CD4-positive, alpha-beta T cell treated with Interferon gamma for 1 hour (primary cell): ENCODE results near the gene NYNRIN.

Source experiments
- DNase-seq: peaks from one replicate; pipeline ENCODE4 v3.0.0-alpha.2; 2020

Gene NYNRIN

DNA sequence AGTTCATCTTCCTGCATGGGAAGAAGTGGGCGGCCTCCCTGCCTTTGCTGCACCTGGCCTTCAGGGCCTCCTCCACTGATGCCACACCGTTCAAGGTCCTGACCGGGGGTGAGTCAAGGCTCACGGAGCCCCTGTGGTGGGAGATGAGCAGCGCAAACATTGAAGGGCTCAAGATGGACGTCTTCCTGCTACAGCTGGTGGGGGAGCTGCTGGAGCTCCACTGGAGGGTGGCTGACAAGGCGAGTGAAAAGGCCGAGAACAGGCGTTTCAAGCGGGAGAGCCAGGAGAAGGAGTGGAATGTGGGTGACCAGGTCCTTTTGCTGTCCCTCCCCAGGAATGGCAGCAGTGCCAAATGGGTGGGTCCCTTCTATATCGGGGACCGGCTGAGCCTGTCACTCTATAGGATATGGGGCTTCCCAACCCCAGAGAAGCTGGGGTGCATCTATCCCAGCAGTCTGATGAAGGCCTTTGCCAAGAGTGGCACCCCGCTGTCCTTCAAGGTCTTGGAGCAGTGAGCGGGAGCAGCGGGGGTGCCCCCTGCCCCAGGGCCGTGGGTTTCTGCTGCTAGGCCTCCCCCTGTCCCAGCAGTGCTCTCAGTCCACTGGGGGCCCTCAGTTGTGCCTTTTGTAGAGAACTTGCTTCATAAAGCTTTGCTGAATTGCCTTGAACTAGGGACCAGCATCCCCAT lies 18.3 kb downstream of the NYNRIN start:
- DNase-seq = no peak

DNA sequence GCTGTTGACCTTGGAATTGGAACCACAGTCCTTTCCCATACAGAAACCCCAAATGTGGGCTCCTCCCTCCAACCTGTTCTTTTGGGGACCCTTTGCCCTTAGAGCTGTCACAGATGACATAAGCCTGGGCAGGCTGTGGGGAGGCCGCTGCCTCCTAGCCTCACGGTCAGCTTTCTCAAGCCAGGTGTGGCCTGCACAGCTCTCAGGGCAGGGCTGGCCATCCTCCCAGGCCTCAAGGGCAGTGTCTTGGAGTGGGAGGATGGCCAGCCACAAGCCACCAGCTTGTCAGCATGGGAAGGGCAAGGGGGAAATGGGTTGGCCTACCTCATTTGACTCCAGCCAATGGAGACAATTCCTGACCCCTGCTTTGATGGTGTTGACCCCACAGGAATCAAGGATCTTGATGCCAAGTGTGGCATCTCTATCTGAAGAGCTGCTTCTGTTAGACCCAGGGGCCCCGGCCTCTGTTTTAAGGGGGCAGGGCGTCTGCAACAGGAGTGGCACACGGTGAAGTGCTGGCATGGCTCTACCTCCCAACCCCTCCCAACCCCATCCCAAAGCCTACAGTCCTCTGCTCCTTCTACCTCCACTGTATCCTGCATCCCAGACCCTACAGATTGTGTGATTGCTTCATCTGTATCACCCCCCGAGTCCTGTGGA lies 19.2 kb downstream of the NYNRIN start:
- DNase-seq = no peak

DNA sequence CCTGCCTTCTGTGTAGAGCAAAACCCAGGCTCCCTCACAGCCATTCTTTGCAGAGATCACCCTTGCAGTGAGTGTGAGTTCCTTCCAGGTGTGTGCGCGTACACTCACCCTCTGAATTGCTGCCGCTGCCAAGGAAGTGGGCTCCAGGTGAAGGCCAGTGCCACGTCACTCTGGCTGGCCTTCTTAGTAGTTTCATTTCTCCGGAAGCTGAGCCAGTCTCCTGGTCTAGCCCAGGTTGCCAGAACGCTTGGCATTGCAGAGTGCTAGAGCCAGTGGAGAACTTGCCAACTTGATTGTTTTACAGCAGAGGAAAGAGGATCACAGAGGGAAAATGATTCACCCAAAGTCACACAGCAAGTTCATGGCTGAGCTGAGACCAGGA lies 19.7 kb downstream of the NYNRIN start:
- no peak for DNase-seq

DNA sequence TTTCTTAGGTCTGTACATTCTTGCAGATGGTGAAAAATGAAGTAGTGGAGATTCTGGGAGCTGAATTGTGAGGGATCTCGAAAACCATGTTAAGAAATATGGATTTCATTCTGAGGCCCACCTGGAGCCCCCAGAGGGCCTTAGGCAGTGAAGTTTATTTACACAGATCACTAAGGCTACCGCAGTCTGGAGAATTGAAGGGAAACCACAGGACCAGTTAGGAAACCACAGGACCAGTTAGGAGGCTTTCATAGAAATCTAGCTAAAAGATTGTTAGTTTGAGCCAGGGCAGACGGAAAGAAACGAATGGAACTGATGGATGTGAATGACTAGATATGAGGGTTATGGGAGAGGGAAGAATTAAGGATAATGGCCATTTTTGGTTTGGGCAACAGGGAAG lies 23.5 kb downstream of the NYNRIN start:
- DNase-seq = no peak

DNA sequence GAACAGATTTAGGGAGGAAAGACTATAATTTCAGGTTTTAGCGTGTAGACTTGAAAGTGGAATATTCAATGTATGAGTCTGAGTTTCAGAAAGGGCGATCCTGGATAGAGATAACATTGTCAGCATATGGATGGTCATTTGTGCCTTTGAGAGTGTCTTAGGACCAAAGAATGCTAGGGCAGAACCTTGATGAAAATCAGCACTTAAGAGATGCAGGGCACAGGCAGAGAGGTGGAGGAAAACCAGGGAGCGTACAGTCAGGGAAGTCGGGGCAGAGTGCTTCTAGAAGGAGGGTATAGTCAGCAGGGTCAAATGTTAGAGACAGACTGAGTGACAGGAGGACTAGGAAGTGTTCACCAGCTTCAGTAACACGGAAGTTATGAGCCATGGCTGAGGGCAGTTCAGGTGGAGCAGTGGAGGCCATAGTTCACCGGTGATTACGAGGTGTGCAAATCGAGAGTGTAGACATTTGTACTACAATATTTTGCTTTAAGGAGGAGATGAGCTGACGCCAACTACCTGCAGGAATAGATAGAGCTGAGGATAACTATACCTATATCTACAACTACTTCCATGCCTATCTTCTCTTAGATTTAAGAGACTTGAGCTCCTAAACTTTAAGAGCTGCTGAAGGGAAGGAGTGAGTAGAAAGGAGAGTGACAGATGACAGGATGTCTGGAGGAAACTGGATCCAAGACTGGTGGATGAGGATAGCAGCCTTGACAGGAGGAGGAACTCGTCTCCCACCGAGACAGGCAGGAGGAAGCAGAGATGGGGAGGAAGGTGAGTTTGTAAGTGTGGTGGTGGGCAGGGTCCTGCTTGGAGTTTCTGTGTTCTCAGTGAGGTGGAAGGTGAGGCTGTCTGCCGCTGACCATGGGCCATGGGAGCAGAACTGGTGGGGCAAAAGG lies 24.1 kb downstream of the NYNRIN start:
- no peak for DNase-seq

DNA sequence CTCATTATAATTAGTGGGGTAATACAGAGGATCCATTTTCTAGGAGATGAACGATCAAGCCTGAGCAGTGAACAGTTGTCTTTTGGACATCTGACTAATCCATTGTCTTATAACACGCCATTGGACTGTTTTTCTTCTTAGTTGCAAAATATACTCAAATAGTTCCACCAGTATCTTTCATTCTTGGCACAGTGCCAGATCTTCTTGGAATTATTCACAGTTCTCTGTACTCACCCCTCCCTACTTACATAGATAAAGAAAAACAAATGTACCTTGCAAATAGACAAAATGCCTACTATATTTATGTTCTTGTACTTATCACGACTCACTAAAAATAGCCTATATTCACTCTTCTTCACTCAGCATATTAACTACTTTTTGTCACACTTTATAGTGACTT lies 26.9 kb downstream of the NYNRIN start:
- no peak for DNase-seq

DNA sequence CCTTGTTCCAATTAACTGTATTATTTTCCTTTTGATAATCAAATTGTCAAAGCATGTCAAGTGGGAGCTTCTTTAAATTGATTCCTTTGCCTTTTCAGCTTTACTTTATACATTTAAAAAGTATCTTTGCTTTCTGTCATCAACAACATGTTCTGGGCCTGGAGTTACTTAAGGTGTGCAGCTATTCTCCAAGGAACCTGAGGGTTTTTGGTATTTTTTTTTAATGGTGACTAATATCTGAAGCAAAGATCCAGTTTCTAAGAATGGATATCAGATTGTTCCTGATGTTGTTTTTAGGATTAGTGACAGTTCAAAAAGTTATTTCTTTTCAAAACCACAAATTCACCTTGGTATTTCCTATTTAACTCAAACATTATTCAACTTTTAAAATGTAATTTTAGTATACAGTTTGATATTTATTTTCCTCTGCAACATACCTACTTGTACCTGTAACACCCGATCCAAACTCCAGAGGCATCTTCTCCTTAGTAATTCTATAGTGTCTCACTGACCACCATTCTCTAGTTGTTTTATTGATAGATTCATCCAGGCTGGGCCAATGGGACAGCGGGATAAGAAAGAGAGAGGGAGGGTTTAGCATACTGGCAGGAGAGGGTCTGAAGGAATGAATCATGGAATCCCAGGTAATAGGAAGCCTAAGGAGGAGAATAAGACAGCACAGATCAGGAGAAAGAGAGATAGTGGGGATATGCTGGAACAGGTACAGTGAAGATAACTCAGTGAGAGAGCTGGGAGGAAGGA lies 27.5 kb downstream of the NYNRIN start:
- DNase-seq = no peak

DNA sequence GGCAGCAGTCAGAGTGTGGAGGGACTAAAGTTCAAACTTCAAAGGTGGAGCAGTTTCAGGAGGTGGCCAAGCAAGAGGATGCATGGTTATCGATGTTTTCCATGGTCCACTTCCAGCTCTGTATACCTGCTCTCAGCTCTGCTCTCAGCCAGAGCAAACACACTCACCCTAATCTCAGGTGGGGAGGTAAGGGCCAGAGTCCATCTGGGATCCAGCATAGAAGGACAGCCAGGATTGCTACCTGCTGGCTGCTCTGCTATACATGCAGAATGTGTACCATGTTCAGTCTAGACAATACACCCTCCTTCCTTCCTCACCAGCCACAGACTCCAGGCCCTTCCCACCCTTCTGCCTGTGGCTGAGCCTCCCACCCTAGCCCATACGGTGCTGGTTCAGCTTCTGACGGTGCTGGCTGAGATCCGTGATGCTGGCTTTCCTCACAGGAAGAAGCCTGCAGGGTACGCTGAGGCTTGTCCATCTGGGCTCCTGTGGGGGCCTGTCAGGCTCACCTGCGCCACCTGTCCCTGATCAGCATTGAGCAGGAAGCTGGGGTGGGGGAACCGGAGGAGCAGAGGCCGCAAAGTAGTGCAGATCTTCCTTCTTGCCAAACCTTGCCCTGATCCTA lies 28.2 kb downstream of the NYNRIN start:
- DNase-seq = no peak

DNA sequence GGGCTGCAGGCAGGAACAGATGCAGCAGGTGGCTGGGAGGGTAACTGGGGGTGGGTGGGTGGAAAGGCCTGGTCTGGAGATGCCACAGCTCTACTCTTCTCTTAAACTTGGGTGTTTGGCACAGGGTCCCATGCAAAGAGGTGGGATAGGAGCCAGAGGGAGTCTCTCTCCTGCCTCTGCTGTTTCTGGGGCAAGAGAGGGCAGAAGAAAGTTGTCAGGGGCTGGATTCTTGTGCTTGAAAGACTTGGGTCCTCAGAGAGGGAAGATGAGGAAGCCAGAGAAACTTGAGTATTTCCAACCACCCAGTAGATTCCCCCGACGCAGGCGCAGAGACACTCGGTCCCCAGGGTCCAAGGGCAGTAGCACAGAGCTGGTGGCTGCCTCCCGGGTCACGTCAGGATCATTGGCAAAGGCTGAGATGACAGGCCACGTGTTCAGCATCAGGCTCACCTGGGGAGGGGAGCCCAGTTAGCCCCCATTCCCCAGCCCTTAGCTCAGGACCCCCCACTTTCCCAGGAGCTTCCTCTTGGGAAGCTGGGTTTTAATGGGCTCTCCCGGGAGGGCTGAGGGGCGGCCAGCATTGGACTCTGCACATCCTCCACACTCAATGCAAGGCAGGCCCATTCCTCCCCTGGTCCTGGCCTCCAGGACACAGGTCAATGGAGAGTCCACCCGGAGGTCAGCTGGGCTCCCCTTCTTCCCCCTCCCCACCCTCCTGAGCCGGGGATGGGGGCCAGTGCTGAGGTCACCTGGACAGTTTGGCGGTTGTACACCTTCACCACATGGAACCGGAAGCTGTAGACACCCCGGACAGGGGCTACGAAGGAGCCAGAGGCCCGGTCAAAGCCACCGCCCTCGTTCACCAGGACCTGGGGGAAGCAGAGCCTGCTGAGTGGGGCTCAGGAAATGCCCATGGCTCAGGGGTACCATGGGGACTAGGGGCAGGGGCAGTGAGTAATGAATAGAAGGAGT lies 29.0 kb downstream of the NYNRIN start:
- DNase-seq = no peak

DNA sequence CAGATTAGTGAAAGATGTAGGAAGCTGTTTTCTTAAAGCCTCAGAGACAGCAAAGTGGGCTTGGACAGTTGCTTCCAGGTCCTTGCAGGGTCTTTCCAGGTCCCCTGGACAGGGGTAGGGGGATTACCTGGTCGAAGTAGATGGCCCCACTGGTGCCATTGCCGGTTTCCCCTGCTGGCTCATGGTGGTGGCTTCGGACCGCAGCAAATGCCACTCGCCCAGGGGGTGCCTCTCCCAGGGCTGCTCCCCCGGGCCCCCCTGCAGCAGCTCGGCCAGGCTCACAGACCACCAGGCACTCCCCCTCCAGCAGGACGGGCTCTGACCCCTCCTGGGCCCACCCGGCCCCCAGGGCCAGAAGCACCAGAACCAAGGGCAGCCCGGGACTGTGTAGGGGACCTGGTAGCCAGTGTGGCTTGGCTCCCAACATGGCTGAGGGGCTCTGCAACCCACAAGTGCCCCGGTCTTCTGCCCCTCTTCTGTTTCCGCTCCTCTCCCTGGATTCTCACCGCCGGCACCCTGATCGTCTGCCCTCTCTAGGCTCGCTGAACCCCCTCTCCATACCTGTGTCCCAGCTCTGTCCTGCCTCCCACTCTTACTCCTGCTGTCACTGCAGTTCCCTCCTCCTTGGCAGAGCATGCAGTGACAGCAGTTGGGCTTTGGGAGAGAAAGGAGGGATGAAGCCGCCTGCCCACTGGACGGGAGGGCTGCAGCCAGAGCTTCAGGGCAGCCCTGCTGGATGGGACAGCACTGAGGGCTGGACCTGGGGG lies 30.0 kb downstream of the NYNRIN start:
- DNase-seq = no peak

DNA sequence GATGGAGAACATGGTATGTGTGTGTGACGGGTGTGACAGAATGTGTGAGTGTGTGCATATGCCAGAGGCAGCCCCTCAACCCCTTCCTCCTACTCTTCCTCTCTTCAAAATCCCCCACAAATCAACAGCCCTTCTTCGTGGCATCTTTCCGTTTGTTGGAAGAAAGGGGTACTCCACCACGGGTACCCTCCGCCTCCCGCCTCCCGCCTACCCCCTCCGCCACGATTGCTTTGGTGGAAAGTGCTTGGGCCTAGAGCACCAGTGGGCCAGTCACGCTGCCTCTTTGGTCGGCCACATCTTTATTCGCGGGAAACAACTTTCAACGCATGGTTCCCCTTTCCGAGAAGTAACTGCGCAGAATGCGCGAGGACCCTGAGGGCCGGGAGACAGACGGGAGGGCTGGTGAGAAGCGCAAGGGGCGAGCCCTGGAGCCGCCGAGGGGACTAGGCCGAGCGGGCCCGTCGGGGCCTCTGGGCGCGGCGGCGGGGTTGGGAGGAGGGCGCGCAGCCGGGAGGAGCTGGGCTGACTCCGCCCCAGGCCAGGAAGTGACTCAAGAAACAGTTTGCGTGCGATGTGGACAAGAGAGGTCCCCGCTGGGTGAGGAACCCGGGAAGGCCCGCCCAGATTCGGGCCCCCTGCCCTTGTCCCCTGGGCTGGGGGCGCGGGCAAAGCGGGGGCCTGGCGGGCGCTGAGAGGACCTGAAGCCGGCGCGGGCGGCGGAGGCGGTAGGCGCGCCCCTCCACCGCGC lies 30.8 kb downstream of the NYNRIN start, which contains the start of the genes CBLN3 and KHNYN:
Gene CBLN3 (minus strand): TSS at position 274 of the 748 bp plus-strand sequence. CDS start 614 bp downstream, outside the sequence.
Gene KHNYN (plus strand): TSS at position 560 of the 748 bp plus-strand sequence. CDS start 777 bp downstream, outside the sequence.
- DNase-seq = peak; percentile 90

DNA sequence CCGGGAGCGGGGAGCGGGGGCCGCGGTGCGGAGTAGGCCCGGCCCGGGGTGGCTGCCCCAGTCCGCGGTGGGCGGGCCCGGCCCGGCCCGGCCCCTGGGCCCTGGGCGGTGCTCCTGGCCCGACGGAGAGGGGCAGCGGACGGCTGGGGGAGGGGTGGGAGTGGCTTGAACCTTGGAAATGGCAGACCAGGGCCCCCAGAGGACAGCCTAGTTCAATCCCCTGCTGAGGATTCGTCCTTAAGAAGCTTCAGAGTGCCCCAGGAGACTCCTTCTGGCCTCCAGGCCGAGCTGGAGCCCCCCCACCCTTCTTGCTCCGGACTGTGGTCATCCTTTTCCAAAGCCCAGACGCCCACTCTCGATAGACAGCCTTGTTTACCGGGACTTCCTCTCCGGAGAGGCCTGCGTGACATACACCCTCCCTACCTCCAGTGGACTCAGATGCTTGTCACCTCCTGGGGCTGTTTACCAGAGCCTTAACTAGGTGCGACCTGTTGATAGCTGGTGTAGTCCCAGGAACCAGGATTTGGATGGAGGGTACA lies 31.4 kb downstream of the NYNRIN start:
- peak; percentile 47 for DNase-seq

DNA sequence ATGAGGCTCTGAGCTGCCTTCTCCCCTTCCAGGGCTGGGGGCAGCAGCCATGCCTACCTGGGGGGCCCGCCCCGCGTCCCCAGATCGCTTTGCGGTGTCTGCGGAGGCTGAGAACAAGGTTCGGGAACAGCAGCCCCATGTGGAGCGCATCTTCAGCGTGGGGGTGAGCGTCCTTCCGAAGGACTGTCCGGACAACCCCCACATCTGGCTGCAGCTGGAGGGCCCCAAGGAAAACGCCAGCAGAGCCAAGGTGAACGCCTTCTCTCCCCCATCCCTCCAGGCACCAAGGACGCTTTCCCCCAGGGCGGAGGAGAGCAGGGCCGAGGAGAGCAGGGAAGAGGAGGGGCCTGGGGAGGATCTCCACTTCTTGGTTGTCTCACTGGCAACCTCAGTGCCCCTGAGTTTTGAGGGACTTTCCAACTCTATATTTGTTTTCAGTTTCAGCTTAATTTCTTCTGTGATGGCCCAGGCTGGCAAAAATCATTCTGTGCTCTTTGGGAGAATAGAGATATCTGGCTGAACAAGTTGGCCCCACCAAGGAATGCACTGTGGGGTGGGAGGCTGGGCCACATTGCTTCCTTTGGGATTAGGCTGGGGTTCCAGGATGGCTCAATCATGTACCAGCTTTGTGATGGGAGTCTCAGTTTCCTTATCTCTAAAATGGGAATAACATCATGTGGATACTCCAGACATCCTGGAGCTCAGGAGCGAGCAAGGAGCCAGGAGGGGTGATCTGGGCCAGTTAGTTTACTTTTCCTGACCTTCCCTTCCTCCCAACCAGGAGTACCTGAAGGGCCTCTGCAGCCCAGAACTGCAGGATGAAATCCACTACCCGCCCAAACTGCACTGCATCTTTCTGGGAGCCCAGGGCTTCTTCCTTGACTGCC lies 32.1 kb downstream of the NYNRIN start:
- DNase-seq = peak; percentile 72

DNA sequence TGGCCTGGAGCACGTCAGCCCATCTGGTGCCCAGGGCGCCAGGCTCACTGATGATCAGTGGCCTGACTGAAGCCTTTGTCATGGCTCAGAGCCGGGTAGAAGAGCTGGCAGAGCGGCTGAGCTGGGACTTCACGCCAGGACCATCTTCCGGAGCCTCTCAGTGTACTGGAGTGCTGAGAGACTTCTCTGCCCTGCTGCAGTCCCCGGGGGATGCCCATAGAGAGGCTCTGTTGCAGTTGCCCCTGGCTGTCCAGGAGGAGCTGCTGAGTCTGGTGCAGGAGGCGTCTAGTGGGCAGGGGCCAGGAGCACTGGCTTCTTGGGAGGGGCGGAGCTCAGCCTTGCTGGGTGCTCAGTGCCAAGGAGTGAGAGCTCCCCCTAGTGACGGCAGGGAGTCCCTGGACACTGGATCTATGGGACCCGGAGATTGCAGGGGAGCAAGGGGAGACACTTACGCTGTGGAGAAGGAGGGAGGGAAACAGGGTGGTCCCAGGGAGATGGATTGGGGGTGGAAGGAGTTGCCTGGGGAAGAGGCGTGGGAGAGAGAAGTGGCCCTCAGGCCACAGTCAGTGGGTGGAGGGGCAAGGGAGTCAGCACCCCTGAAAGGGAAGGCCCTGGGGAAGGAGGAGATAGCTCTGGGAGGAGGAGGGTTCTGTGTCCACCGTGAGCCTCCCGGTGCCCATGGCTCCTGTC lies 32.9 kb downstream of the NYNRIN start:
- peak; percentile 89 for DNase-seq

DNA sequence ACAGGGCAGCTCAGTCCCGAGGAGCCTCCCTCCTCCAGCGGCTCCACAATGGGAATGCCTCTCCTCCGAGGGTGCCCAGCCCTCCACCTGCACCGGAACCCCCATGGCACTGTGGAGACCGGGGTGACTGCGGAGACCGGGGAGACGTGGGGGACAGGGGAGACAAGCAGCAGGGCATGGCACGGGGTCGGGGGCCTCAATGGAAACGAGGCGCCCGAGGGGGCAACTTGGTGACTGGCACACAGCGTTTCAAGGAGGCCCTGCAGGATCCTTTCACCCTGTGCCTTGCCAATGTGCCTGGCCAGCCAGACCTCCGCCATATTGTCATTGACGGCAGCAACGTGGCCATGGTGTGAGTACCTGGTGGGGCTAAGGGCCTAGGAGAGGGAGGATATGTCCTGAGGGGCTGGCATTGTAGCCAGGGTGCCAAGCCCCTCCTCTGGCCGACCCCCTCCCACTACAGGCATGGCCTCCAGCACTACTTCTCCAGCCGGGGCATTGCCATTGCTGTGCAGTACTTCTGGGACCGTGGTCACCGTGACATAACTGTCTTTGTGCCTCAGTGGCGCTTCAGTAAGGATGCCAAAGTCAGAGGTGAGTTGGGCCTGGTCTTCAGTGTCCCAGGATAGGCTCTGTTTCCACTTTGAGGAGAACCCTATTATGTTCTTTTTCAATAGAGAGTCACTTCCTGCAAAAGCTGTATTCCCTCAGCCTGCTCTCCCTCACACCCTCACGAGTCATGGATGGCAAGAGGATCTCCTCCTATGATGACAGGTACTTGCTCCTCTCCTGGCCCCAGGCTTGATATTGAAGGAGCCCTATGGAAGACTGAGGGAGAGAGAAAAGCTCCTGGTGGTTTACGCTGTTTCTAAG lies 33.7 kb downstream of the NYNRIN start:
- DNase-seq = no peak

DNA sequence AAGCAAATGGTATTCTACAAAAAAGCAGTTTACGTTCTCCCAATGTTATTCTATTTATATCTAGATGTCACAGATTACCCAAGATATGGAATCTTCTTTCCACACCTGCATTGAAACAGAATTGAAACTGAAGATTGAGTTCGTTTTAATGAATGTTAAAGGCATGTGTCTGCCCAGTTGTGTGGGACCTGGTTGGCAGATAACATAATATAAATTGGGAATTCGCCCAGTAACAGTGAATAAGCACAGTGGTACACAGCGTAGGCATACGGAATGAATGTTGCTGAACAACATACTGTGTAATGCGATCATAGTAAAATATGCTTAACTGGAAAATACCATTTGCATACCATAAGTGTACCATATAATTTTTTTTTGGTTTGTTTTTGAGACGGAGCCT lies 35.2 kb downstream of the NYNRIN start:
- no peak for DNase-seq
